ENCODE measurements around the gene RNF149.

DNA sequence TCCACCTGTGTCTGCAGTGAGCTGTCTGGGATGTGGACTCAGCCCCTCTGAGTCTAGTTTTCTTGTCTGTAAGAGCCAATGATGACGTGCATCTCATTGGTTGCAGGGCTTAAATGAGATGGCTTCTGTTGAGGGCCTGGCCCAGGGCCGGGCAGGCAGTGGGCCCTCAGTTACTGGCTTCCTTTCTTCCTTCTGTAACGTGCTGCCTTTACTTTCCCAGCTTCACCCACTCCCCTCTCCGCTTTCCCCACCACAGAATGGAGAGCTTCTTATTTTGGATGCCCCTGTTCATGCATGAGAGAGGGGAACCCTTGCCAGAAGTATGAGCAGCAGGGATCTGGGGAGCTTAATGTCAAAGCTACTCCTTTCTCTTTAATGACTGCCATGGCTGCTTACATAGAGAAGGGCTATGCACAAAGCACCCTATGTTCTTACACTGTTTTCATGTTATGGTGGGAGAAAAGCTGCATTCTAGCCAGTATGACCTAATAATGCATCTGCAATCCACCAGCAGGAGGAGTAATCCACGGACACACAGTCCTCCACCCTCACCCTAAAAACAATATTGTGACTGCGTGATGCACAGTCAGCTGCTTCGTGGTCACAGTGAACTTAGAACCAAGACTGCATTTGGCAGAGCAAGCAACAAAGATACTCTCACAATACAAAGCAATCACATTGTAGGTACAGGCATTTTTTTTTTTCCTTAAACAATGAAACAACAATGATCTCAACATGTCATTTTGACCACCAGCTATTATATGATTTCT, 41.6 kb upstream of the RNF149 start:
- TF ChIP-seq, protein P1, sequence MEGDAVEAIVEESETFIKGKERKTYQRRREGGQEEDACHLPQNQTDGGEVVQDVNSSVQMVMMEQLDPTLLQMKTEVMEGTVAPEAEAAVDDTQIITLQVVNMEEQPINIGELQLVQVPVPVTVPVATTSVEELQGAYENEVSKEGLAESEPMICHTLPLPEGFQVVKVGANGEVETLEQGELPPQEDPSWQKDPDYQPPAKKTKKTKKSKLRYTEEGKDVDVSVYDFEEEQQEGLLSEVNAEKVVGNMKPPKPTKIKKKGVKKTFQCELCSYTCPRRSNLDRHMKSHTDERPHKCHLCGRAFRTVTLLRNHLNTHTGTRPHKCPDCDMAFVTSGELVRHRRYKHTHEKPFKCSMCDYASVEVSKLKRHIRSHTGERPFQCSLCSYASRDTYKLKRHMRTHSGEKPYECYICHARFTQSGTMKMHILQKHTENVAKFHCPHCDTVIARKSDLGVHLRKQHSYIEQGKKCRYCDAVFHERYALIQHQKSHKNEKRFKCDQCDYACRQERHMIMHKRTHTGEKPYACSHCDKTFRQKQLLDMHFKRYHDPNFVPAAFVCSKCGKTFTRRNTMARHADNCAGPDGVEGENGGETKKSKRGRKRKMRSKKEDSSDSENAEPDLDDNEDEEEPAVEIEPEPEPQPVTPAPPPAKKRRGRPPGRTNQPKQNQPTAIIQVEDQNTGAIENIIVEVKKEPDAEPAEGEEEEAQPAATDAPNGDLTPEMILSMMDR (IDR thresholded peaks at IDR 0.05; ENCODE audit: low read depth, low read length): peak; percentile 17
- no peak for TF ChIP-seq POLR2A (IDR thresholded peaks at IDR 0.05; ENCODE audit: extremely low read depth, insufficient read length)
- TF ChIP-seq, protein P2, sequence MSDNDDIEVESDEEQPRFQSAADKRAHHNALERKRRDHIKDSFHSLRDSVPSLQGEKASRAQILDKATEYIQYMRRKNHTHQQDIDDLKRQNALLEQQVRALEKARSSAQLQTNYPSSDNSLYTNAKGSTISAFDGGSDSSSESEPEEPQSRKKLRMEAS (IDR thresholded peaks at IDR 0.05; ENCODE audit: low read depth, low read length): no peak

Measured in NB4 (cell line).